Rectal smooth muscle tissue (tissue), 1 donor: ENCODE results near the gene PDE1A.

Experiments used
- H3K27ac ChIP-seq: one replicate; pipeline ENCODE4 v1.7.0; 2013; ENCODE audit warnings: low read depth, low read length, inconsistent platforms
- H3K27me3 ChIP-seq: one replicate; pipeline ENCODE4 v1.7.0; 2013; ENCODE audit warnings: low read length; ENCODE audit not compliant: control insufficient read depth, insufficient read depth
- H3K36me3 ChIP-seq: one replicate; pipeline ENCODE4 v1.7.0; 2013; ENCODE audit warnings: low read length; ENCODE audit not compliant: control insufficient read depth, insufficient read depth
- H3K4me1 ChIP-seq: one replicate; pipeline ENCODE4 v1.7.0; 2013; ENCODE audit warnings: low read length; ENCODE audit not compliant: control insufficient read depth, insufficient read depth
- H3K4me3 ChIP-seq: one replicate; pipeline ENCODE4 v1.7.0; 2013; ENCODE audit warnings: low read length
- H3K9ac ChIP-seq: one replicate; pipeline ENCODE4 v1.7.0; 2013; ENCODE audit warnings: low read length

The PDE1A gene

GRCh38 chr2:182367401-182367800 is 59.4 kb downstream of the PDE1A start:
- no peak overlapping the region for H3K27ac ChIP-seq

GRCh38 chr2:182366628-182367027 is 60.2 kb downstream of the PDE1A start:
- Histone ChIP-seq H3K9ac (no peak overlapping the region), H3K36me3 (no peaks in the 10 kb centered on the region), H3K4me3 (no peak overlapping the region), H3K27me3 (no peaks in the 10 kb centered on the region), H3K4me1 (no peaks in the 10 kb centered on the region), H3K27ac (no peak overlapping the region)

More at GRCh38 chr2:182367401-182367800, 59.4 kb downstream of the PDE1A start:
- H3K27me3 ChIP-seq: no peaks in the 10 kb centered on the region
- peaks cover under 1% of the 10 kb centered on the region for H3K4me1 ChIP-seq
- no peaks in the 10 kb centered on the region for H3K36me3 ChIP-seq
- no peak overlapping the region for H3K9ac ChIP-seq
- H3K4me3 ChIP-seq: no peak overlapping the region

DNA sequence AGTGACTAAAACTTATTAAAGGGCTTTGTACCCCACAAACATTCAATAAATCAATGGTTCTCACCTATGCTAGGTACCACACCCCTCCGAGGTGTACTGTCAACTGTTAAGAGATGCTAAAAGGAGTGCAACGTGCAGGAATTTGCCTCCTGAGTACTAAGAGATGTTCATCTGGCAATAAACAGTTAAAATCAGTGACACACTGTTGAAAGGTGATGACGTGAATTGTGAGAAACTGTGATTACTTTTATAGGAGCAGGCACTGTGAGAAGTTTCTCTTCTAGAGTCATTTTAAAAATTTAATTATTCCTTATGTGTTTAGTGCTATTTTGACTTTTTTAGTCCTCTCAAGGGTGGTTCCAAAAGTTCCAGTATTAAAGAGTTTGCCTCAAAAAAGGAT is 61.0 kb downstream of the PDE1A start:
- Histone ChIP-seq H3K4me1 (no peaks in the 10 kb centered on the region), H3K36me3 (no peaks in the 10 kb centered on the region), H3K27ac (no peak overlapping the region), H3K9ac (no peak overlapping the region), H3K4me3 (no peak overlapping the region), H3K27me3 (no peaks in the 10 kb centered on the region)

DNA sequence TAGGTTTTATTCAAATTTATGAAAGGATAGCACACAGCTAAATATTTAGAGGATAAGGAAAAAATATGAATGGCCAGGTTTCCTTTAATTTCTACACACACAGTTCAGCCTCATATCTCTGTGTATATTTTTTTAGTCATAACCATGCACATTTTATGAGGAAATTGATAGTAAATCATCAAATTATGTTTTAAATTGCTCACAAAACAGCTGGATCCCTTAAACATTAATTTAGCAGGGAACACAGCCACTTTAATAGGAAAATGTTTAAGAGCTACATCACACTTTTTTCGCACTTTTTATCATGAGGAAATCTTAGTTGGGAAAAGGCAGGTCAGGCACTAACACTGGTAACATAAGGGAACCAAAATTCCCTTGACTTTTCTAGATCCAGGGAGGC is 65.4 kb downstream of the PDE1A start:
- Histone ChIP-seq H3K27me3 (no peaks in the 10 kb centered on the region), H3K27ac (no peak overlapping the region), H3K4me3 (no peak overlapping the region), H3K4me1 (peaks cover 3% of the 10 kb centered on the region), H3K36me3 (no peaks in the 10 kb centered on the region), H3K9ac (no peak overlapping the region)

- Histone ChIP-seq H3K27ac (no peak overlapping the region), H3K27me3 (no peaks in the 10 kb centered on the region), H3K9ac (no peak overlapping the region), H3K36me3 (no peaks in the 10 kb centered on the region), H3K4me1 (peaks cover 3% of the 10 kb centered on the region), H3K4me3 (no peak overlapping the region)
Observed at GRCh38 chr2:182360663-182361260, 66.1 kb downstream of the PDE1A start.

GRCh38 chr2:182359990-182360662 is 66.7 kb downstream of the PDE1A start:
- Histone ChIP-seq H3K4me3 (no peak overlapping the region), H3K9ac (no peak overlapping the region), H3K27ac (peak overlapping the region; percentile 7), H3K4me1 (peaks cover 3% of the 10 kb centered on the region), H3K36me3 (no peaks in the 10 kb centered on the region), H3K27me3 (no peaks in the 10 kb centered on the region)

- H3K27ac ChIP-seq: no peak overlapping the region
- H3K36me3 ChIP-seq: no peaks in the 10 kb centered on the region
- H3K9ac ChIP-seq: no peak overlapping the region
- H3K27me3 ChIP-seq: no peaks in the 10 kb centered on the region
- H3K4me1 ChIP-seq: peaks cover 3% of the 10 kb centered on the region
- H3K4me3 ChIP-seq: no peak overlapping the region
Observed at GRCh38 chr2:182359027-182359989, 67.5 kb downstream of the PDE1A start.

DNA sequence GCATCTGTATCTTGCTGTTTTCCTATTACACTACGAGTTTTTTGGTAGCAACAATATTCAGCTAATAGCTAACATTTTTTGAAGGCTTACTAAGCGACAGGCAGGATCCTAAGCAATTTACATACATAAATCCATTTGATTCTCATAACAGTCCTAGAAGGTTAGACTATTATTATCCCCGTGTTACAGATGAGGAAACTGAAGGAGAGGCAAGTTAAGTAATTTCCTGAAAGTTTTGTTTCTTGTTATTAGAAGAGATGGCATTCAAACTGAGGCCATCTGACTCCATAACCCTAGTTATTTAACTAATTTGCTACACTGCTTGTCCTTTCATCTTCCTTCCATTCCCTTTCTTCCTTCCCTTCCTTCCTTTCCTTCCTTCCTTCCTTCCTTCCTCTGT is 68.2 kb downstream of the PDE1A start:
- Histone ChIP-seq H3K4me3 (no peak overlapping the region), H3K27ac (no peak overlapping the region), H3K36me3 (no peaks in the 10 kb centered on the region), H3K9ac (no peak overlapping the region), H3K4me1 (peaks cover 3% of the 10 kb centered on the region), H3K27me3 (no peaks in the 10 kb centered on the region)

DNA sequence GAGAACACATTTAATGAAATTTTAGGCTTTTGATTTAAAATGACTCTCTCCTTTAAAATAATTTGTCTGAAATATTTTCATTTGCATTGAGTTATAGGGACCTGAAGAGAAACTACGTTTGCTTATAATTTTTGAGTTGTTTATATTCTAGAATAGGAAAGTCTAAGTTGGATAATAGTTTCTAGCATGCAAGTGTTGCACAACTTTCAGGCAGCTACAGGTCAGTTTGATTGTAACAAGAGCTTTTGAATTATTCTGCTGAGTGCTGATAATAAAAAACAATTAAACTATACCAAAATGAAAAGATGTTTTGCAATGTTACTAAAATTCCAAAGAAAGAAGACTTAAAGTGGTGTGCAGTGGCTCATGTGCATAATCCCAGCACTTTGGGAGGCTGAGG is 71.0 kb downstream of the PDE1A start:
- H3K36me3 ChIP-seq: no peaks in the 10 kb centered on the region
- no peak overlapping the region for H3K4me3 ChIP-seq
- no peak overlapping the region for H3K9ac ChIP-seq
- H3K27me3 ChIP-seq: no peaks in the 10 kb centered on the region
- H3K4me1 ChIP-seq: peaks cover 3% of the 10 kb centered on the region
- no peak overlapping the region for H3K27ac ChIP-seq

DNA sequence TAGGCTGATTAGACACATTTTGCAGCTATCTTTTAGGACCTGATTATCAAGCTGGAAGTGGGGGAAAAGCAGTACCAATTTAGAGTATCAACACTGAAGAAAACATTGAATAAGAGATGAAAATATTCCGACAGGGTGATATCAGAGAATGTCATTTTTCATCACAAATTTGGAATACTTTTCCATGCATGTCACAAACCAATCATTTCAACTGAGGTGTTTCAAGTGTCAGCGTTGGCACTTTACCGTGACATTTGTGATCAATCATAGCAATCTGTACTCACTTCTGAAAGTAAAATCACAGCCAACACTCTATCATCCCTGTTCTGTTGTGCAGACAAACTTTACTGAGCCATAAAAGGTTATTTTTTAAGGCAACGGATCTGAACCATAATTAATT is 75.4 kb downstream of the PDE1A start:
- no peak overlapping the region for H3K9ac ChIP-seq
- no peaks in the 10 kb centered on the region for H3K4me1 ChIP-seq
- H3K4me3 ChIP-seq: no peak overlapping the region
- H3K27me3 ChIP-seq: no peaks in the 10 kb centered on the region
- no peak overlapping the region for H3K27ac ChIP-seq
- H3K36me3 ChIP-seq: no peaks in the 10 kb centered on the region

DNA sequence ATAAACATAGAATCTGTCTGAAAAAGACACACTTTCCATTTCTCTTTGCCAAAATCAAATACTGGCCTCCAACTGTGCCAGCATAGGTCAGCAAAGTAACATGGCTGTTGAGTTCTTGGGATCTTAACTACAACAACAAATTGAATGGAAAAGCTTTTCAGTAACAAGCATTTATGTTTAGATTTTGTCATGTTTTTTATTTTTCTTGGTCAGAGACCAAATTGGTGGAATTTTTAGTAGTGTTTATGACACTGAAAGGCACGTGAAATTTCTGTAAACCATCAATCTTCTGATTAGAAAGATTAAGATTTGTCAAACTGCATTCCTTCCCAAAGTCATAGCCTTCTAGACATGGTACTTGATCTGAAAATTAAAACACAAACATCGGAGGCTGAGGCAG is 77.6 kb downstream of the PDE1A start:
- Histone ChIP-seq H3K36me3 (no peaks in the 10 kb centered on the region), H3K4me1 (no peaks in the 10 kb centered on the region), H3K4me3 (no peak overlapping the region), H3K27ac (no peak overlapping the region), H3K27me3 (no peaks in the 10 kb centered on the region), H3K9ac (no peak overlapping the region)

- H3K27me3 ChIP-seq: no peaks in the 10 kb centered on the region
- H3K4me3 ChIP-seq: no peak overlapping the region
- no peaks in the 10 kb centered on the region for H3K4me1 ChIP-seq
- no peak overlapping the region for H3K9ac ChIP-seq
- H3K27ac ChIP-seq: no peak overlapping the region
- no peaks in the 10 kb centered on the region for H3K36me3 ChIP-seq
Observed at GRCh38 chr2:182345384-182345783, 81.5 kb downstream of the PDE1A start.
